GM18909 (cell line): Measurements from ENCODE around the gene KRTAP10-3.
"Not testable (repeated sequence)": the region's sequence is repeated elsewhere in the genome, so short reads cannot be mapped to it uniquely, and the experiment has no call there.

Experiments
- ATAC-seq: cut with Tn5 transposase; IDR thresholded peaks from one replicate; pipeline ENCODE4 v1.9.1; 2021; ENCODE audit warnings: mild to moderate bottlenecking; ENCODE audit not compliant: unreplicated experiment, poor library complexity

Gene KRTAP10-3

GRCh38 chr21:44550807-44551206 lies 7.8 kb downstream of the KRTAP10-3 start:
- ATAC-seq = no peak

- not testable (repeated sequence) for ATAC-seq
Observed at GRCh38 chr21:44550285-44550684, 8.3 kb downstream of the KRTAP10-3 start.

- no peak for ATAC-seq
Observed at GRCh38 chr21:44549525-44550211, 8.9 kb downstream of the KRTAP10-3 start.

GRCh38 chr21:44548922-44549321 lies 9.7 kb downstream of the KRTAP10-3 start:
- no peak for ATAC-seq

- ATAC-seq = no peak
Observed at GRCh38 chr21:44548381-44548780, 10.2 kb downstream of the KRTAP10-3 start.

- no peak for ATAC-seq
Observed at GRCh38 chr21:44547656-44548331, 10.8 kb downstream of the KRTAP10-3 start.

- no peak for ATAC-seq
Observed at GRCh38 chr21:44544566-44544965, 14.0 kb downstream of the KRTAP10-3 start.

- no peak for ATAC-seq
Observed at GRCh38 chr21:44542716-44543115, 15.9 kb downstream of the KRTAP10-3 start.

- ATAC-seq = no peak
Observed at GRCh38 chr21:44540741-44541288, 17.8 kb downstream of the KRTAP10-3 start.

GRCh38 chr21:44539991-44540666 lies 18.5 kb downstream of the KRTAP10-3 start, which contains the start of gene KRTAP10-1:
Gene KRTAP10-1 (minus strand): TSS chr21:44540195. CDS start chr21:44540150, 45 bp downstream.
- ATAC-seq = no peak

GRCh38 chr21:44539046-44539445 lies 19.5 kb downstream of the KRTAP10-3 start:
- ATAC-seq = no peak

- no peak for ATAC-seq
Observed at GRCh38 chr21:44537930-44538911, 20.4 kb downstream of the KRTAP10-3 start.

- ATAC-seq = no peak
Observed at GRCh38 chr21:44535963-44536362, 22.6 kb downstream of the KRTAP10-3 start.

- no peak for ATAC-seq
Observed at GRCh38 chr21:44534688-44535087, 23.9 kb downstream of the KRTAP10-3 start.

- ATAC-seq = no peak
Observed at GRCh38 chr21:44533891-44534627, 24.5 kb downstream of the KRTAP10-3 start.

- no peak for ATAC-seq
Observed at GRCh38 chr21:44533121-44533890, 25.3 kb downstream of the KRTAP10-3 start.

GRCh38 chr21:44532712-44533111 lies 25.9 kb downstream of the KRTAP10-3 start:
- ATAC-seq = no peak
